Gastrocnemius medialis (tissue), 4 donors: ENCODE results near the gene TMEM108. TPM values are rescaled to one million over a fixed set of nuclear protein-coding genes. Genes with fewer than 3 reads are reported as not detected.

ENCODE experiments used
- ATAC-seq, 2 donors: fragments of 150-250 bp; one replicate each; pipeline ENCODE4 v1.9.1; 2016
- DNase-seq, 2 donors: peaks; one replicate each; pipeline ENCODE4 v3.0.0-alpha.2; 2019
- H3K27ac ChIP-seq, 4 donors: fragments of 200-600 bp; sonication (generic); 1 replicate in 1 of 4; 2 replicates in 3 of 4; pipeline ENCODE4 v1.5.1; 2016 to 2018; ENCODE audit warnings: mild to moderate bottlenecking in 2 of 4, moderate library complexity in 1 of 4
- H3K27me3 ChIP-seq, 3 donors: fragments of 200-600 bp; sonication (generic) in 2 of 3; 1 replicate in 1 of 3; 2 replicates in 2 of 3; pipeline versions ENCODE4 v1.5.1 to v1.6.0; 2016 to 2019; ENCODE audit warnings: mild to moderate bottlenecking in 1 of 3, moderate library complexity in 1 of 3
- H3K36me3 ChIP-seq, 2 donors: fragments of 200-600 bp; sonication (generic) in 1 of 2; one replicate each; pipeline ENCODE4 v1.5.1; 2017 to 2018
- H3K4me1 ChIP-seq, 2 donors: fragments of 200-600 bp; sonication (generic) in 1 of 2; one replicate each; pipeline ENCODE4 v1.5.1; 2016 to 2017; ENCODE audit warnings: mild to moderate bottlenecking in 2 of 2
- H3K4me3 ChIP-seq, 4 donors: fragments of 200-600 bp; sonication (generic) in 3 of 4; 1 replicate in 1 of 4; 2 replicates in 3 of 4; pipeline ENCODE4 v1.5.1; 2016 to 2019; ENCODE audit warnings: mild to moderate bottlenecking in 2 of 4
- H3K9me3 ChIP-seq, 3 donors: fragments of 200-600 bp; sonication (generic) in 2 of 3; 1 replicate in 1 of 3; 2 replicates in 2 of 3; pipeline ENCODE4 v1.5.1; 2016 to 2019
- CTCF ChIP-seq, 5 experiments: fragments of 450-650 bp in 3 of 5; fragments of 200-600 bp in 2 of 5; sonication (generic) in 2 of 5; IDR thresholded peaks in 4 of 5; conservative IDR thresholded peaks in 1 of 5; 1 replicate in 4 of 5; 2 replicates in 1 of 5; pipeline ENCODE4 v1.5.1; 2016 to 2019; ENCODE audit warnings: antibody characterized with exemption in 5 of 5, mild to moderate bottlenecking in 3 of 5, moderate library complexity in 3 of 5
- POLR2A ChIP-seq, 2 donors: fragments of 450-650 bp; IDR thresholded peaks; one replicate each; pipeline ENCODE4 v1.6.1; 2017; ENCODE audit warnings: antibody characterized with exemption in 2 of 2, mild to moderate bottlenecking in 2 of 2, moderate library complexity in 2 of 2
- in situ Hi-C, 4 donors: fragments of 200-750 bp; cut with MboI; loops; one replicate each; pipeline versions ENCODE4 v1.15.0 to v1.8.0; 2017; ENCODE audit warnings: low sequenced_read_pairs in 4 of 4
- intact Hi-C: fragments of 100-400 bp; cut with DNase I; formaldehyde crosslinking; loops from one replicate; pipeline ENCODE4 v1.15.1; 2023; ENCODE audit warnings: low total_unique reads
- total RNA-seq, 4 donors: library from RNA; depleted of rRNA; stranded (reverse); fragments of >200 nt; gene quantifications; one replicate each; pipeline versions ENCODE4 v1.1.0 to v1.2.3, GENCODE V29; 2016

Gene TMEM108
- total RNA-seq, 4 donors from 2014 or later: 1.1 to 3.7 (median 2.4) TPM

GRCh38 chr3:133271539-133271938 is 233.3 kb downstream of the TMEM108 start:
- H3K9me3 ChIP-seq: no peaks in the 10 kb centered on the region
- no peak overlapping the region for H3K27ac ChIP-seq
- in situ Hi-C loops: no loop called here
- H3K4me3 ChIP-seq: no peak overlapping the region
- ATAC-seq: no peak
- no peaks in the 10 kb centered on the region for H3K36me3 ChIP-seq
- intact Hi-C loops: no loop called here
- DNase-seq: no peak
- TF ChIP-seq CTCF (IDR thresholded peaks at IDR 0.05 in 4 of 5, conservative IDR thresholded peaks at IDR 0.05 in 1 of 5): no peak
- TF ChIP-seq POLR2A (IDR thresholded peaks at IDR 0.05): no peak
- H3K27me3 ChIP-seq: no peaks in the 10 kb centered on the region
- peaks cover 0 to 10% of the 10 kb centered on the region in 2 donors for H3K4me1 ChIP-seq

DNA sequence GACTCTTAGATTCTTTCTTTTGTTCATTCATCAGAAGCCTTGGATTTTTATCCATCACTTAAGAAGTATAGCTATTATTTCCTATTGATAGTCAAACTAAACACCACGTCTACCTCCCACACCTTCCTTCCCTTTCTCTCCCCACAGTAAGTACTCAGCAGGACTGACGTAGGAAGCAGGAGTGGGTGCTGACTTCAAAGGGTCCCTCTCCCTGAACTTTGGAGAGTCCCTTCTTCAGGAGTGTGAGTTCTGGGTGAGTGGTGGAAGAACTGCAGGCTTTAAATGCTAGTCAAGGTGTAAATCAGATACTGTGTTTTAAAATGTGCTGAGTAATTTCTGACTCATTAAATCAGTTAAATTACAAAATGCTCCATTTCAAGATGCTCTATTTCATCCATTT is 235.2 kb downstream of the TMEM108 start:
- in situ Hi-C loops: no loop called here

GRCh38 chr3:133274477-133274876 is 236.3 kb downstream of the TMEM108 start:
- ATAC-seq: no peak
- Histone ChIP-seq H3K9me3 (no peaks in the 10 kb centered on the region), H3K36me3 (no peaks in the 10 kb centered on the region), H3K4me1 (peaks cover 0 to 4% of the 10 kb centered on the region in 2 donors), H3K27ac (no peak overlapping the region), H3K27me3 (no peaks in the 10 kb centered on the region), H3K4me3 (no peak overlapping the region)
- in situ Hi-C loops (no loop called here), intact Hi-C loops (no loop called here)
- no peak for DNase-seq
- no peak for TF ChIP-seq CTCF (IDR thresholded peaks at IDR 0.05 in 4 of 5, conservative IDR thresholded peaks at IDR 0.05 in 1 of 5)
- TF ChIP-seq POLR2A (IDR thresholded peaks at IDR 0.05): no peak

More for the DNA sequence above, 235.2 kb downstream of the TMEM108 start:
- Histone ChIP-seq H3K27ac (no peak overlapping the region), H3K9me3 (no peaks in the 10 kb centered on the region), H3K27me3 (no peaks in the 10 kb centered on the region), H3K36me3 (no peaks in the 10 kb centered on the region), H3K4me1 (peaks cover 0 to 10% of the 10 kb centered on the region in 2 donors), H3K4me3 (no peak overlapping the region)
- intact Hi-C loops: no loop called here
- ATAC-seq: no peak
- DNase-seq: no peak
- TF ChIP-seq POLR2A (IDR thresholded peaks at IDR 0.05) (no peak), CTCF (IDR thresholded peaks at IDR 0.05 in 4 of 5, conservative IDR thresholded peaks at IDR 0.05 in 1 of 5) (no peak)

GRCh38 chr3:133276594-133276993 is 238.4 kb downstream of the TMEM108 start:
- intact Hi-C loops: no loop called here
- in situ Hi-C loops: no loop called here
- no peak for TF ChIP-seq CTCF (IDR thresholded peaks at IDR 0.05 in 4 of 5, conservative IDR thresholded peaks at IDR 0.05 in 1 of 5)
- no peak for TF ChIP-seq POLR2A (IDR thresholded peaks at IDR 0.05)
- Histone ChIP-seq H3K27ac (no peak overlapping the region), H3K4me3 (no peak overlapping the region), H3K9me3 (no peaks in the 10 kb centered on the region), H3K27me3 (no peaks in the 10 kb centered on the region), H3K36me3 (no peaks in the 10 kb centered on the region), H3K4me1 (peaks cover 0 to 4% of the 10 kb centered on the region in 2 donors)
- DNase-seq (no peak), ATAC-seq (no peak)

- intact Hi-C loops (no loop called here), in situ Hi-C loops (no loop called here)
- no peak for ATAC-seq
- no peak for TF ChIP-seq POLR2A (IDR thresholded peaks at IDR 0.05)
- no peak for TF ChIP-seq CTCF (IDR thresholded peaks at IDR 0.05 in 4 of 5, conservative IDR thresholded peaks at IDR 0.05 in 1 of 5)
- H3K36me3 ChIP-seq: no peaks in the 10 kb centered on the region
- H3K9me3 ChIP-seq: no peaks in the 10 kb centered on the region
- H3K4me1 ChIP-seq: peaks cover 0 to 4% of the 10 kb centered on the region in 2 donors
- H3K27ac ChIP-seq: no peak overlapping the region
- no peak overlapping the region for H3K4me3 ChIP-seq
- H3K27me3 ChIP-seq: no peaks in the 10 kb centered on the region
- no peak for DNase-seq
Observed at GRCh38 chr3:133277813-133278212, 239.6 kb downstream of the TMEM108 start.
